NCI-H1105 treated with DMSO at 0.1 percent for 48 hours (cell line): ENCODE measurements around the gene CD8B.

ENCODE experiments used
- DNase-seq: peaks from one replicate; lab custom pipeline; 2025; lab: John Stamatoyannopoulos, UW

CD8B gene

GRCh38 chr2:86800856-86801567 is 60.7 kb downstream of the CD8B start:
- DNase-seq = no peak

GRCh38 chr2:86794861-86795260 is 66.8 kb downstream of the CD8B start:
- no peak for DNase-seq

- no peak for DNase-seq
Observed at GRCh38 chr2:86793752-86794151, 67.9 kb downstream of the CD8B start.

- DNase-seq = peak; percentile 25
Observed at GRCh38 chr2:86791573-86791972, 70.1 kb downstream of the CD8B start.

GRCh38 chr2:86790676-86791572 is 70.8 kb downstream of the CD8B start, which contains the start of gene CD8A:
TSS of gene CD8A (minus strand) at chr2:86790913. CDS start at chr2:86790825, 88 bp downstream.
- DNase-seq = no peak

- no peak for DNase-seq
Observed at GRCh38 chr2:86790134-86790675, 71.5 kb downstream of the CD8B start.

GRCh38 chr2:86789687-86790133 is 72.0 kb downstream of the CD8B start:
- no peak for DNase-seq

GRCh38 chr2:86788881-86789686 is 72.6 kb downstream of the CD8B start:
- peak; percentile 13 for DNase-seq

GRCh38 chr2:86788165-86788564 is 73.5 kb downstream of the CD8B start:
- DNase-seq = no peak

GRCh38 chr2:86787736-86788135 is 74.0 kb downstream of the CD8B start:
- peak; percentile 89 for DNase-seq

GRCh38 chr2:86786001-86786536 is 75.6 kb downstream of the CD8B start:
- DNase-seq = no peak

- no peak for DNase-seq
Observed at GRCh38 chr2:86785456-86785855, 76.2 kb downstream of the CD8B start.

- DNase-seq = no peak
Observed at GRCh38 chr2:86783615-86784339, 77.9 kb downstream of the CD8B start.

GRCh38 chr2:86782748-86783147 is 78.9 kb downstream of the CD8B start:
- DNase-seq = no peak

GRCh38 chr2:86781363-86781762 is 80.3 kb downstream of the CD8B start:
- DNase-seq = no peak

- DNase-seq = no peak
Observed at GRCh38 chr2:86779971-86780370, 81.7 kb downstream of the CD8B start.

GRCh38 chr2:86778957-86779356 is 82.7 kb downstream of the CD8B start:
- DNase-seq = no peak

- no peak for DNase-seq
Observed at GRCh38 chr2:86776532-86776931, 85.2 kb downstream of the CD8B start.

GRCh38 chr2:86775338-86775737 is 86.3 kb downstream of the CD8B start:
- DNase-seq = no peak

GRCh38 chr2:86774862-86775261 is 86.8 kb downstream of the CD8B start:
- DNase-seq = no peak

GRCh38 chr2:86772611-86773010 is 89.1 kb downstream of the CD8B start:
- DNase-seq = no peak
